Measurements from ENCODE around the gene SLC17A5.
"Not testable (repeated sequence)": the region's sequence is repeated elsewhere in the genome, so short reads cannot be mapped to it uniquely, and the experiment has no call there.

The SLC17A5 gene

GRCh38 chr6:73653571-73654424 is at the start of gene SLC17A5:
TSS of gene SLC17A5 (minus strand) at chr6:73653992. CDS start at chr6:73653886, 106 bp downstream.
- DNase-seq (ENCODE audit: low read depth) = peak; percentile 83

GRCh38 chr6:73703466-73703865 is 49.7 kb upstream of the SLC17A5 start:
- no peak for DNase-seq (ENCODE audit: low read depth)

- no peak for DNase-seq (ENCODE audit: low read depth)
Observed at GRCh38 chr6:73702444-73702843, 48.7 kb upstream of the SLC17A5 start.

GRCh38 chr6:73699676-73700459 is 46.1 kb upstream of the SLC17A5 start:
- no peak for DNase-seq (ENCODE audit: low read depth)

GRCh38 chr6:73696966-73697655 is 43.3 kb upstream of the SLC17A5 start:
- DNase-seq (ENCODE audit: low read depth) = no peak

- DNase-seq (ENCODE audit: low read depth) = peak; percentile 38
Observed at GRCh38 chr6:73695619-73696421, 42.0 kb upstream of the SLC17A5 start, which contains the start of gene CD109. TSS of gene CD109 (plus strand) at chr6:73696203. CDS start at chr6:73696216, 13 bp downstream.

GRCh38 chr6:73694711-73695411 is 41.1 kb upstream of the SLC17A5 start:
- DNase-seq (ENCODE audit: low read depth) = no peak

GRCh38 chr6:73691512-73691911 is 37.7 kb upstream of the SLC17A5 start:
- no peak for DNase-seq (ENCODE audit: low read depth)

- DNase-seq (ENCODE audit: low read depth) = no peak
Observed at GRCh38 chr6:73690056-73690455, 36.3 kb upstream of the SLC17A5 start.

- DNase-seq (ENCODE audit: low read depth) = no peak
Observed at GRCh38 chr6:73688351-73688750, 34.6 kb upstream of the SLC17A5 start.

- not testable (repeated sequence) for DNase-seq (ENCODE audit: low read depth)
Observed at GRCh38 chr6:73683574-73683973, 29.8 kb upstream of the SLC17A5 start.

- DNase-seq (ENCODE audit: low read depth) = no peak
Observed at GRCh38 chr6:73680289-73680918, 26.6 kb upstream of the SLC17A5 start.

- not testable (repeated sequence) for DNase-seq (ENCODE audit: low read depth)
Observed at GRCh38 chr6:73679846-73680245, 26.1 kb upstream of the SLC17A5 start.

- no peak for DNase-seq (ENCODE audit: low read depth)
Observed at GRCh38 chr6:73679009-73679408, 25.2 kb upstream of the SLC17A5 start.

GRCh38 chr6:73675466-73676098 is 21.8 kb upstream of the SLC17A5 start:
- DNase-seq (ENCODE audit: low read depth) = peak; percentile 55

- no peak for DNase-seq (ENCODE audit: low read depth)
Observed at GRCh38 chr6:73671911-73672685, 18.3 kb upstream of the SLC17A5 start.

- DNase-seq (ENCODE audit: low read depth) = no peak
Observed at GRCh38 chr6:73669005-73669404, 15.2 kb upstream of the SLC17A5 start.

- DNase-seq (ENCODE audit: low read depth) = no peak
Observed at GRCh38 chr6:73667798-73668197, 14.0 kb upstream of the SLC17A5 start.

GRCh38 chr6:73666393-73666792 is 12.6 kb upstream of the SLC17A5 start:
- no peak for DNase-seq (ENCODE audit: low read depth)

All from activated gamma-delta T cell treated with anti-CD3 and anti-CD28 coated beads, Interleukin-2, amount 50 U/mL, for 16 hours (primary cell).